PFSK-1 (cell line): ENCODE data around the gene CD72.

ENCODE experiments used
- FOXP2 ChIP-seq: optimal IDR thresholded peaks from 2 replicates; pipeline ENCODE3; 2011; ENCODE audit warnings: borderline replicate concordance, control low read depth, inconsistent platforms; ENCODE audit not compliant: insufficient read depth; ENCODE audit errors: extremely low read length, extremely low read depth
- POLR2AphosphoS5 ChIP-seq: IDR thresholded peaks from 2 replicates; pipeline ENCODE4 v1.6.1; 2012; ENCODE audit warnings: low read depth, mild to moderate bottlenecking, control low read depth, low read length, moderate library complexity
- SIN3A ChIP-seq: IDR thresholded peaks from 2 replicates; pipeline ENCODE4 v1.6.1; 2012; ENCODE audit warnings: mild to moderate bottlenecking, low read length, moderate library complexity, borderline replicate concordance; ENCODE audit not compliant: insufficient read depth
- TAF1 ChIP-seq: IDR thresholded peaks from 2 replicates; pipeline ENCODE4 v1.6.1; 2012; ENCODE audit warnings: low read length, control low read depth, borderline replicate concordance; ENCODE audit not compliant: insufficient read depth
- TF ChIP-seq, protein P1 (sequence below), 2 experiments: IDR thresholded peaks; 2 replicates each; pipeline versions ENCODE4 v1.6.1 to v1.8.0; 2011 to 2012; ENCODE audit warnings: low read depth in 2 of 2, low read length in 2 of 2, control low read depth in 1 of 2, inconsistent platforms in 1 of 2, mild to moderate bottlenecking in 1 of 2, moderate library complexity in 1 of 2; ENCODE audit not compliant: insufficient read depth in 1 of 2

The CD72 gene

DNA sequence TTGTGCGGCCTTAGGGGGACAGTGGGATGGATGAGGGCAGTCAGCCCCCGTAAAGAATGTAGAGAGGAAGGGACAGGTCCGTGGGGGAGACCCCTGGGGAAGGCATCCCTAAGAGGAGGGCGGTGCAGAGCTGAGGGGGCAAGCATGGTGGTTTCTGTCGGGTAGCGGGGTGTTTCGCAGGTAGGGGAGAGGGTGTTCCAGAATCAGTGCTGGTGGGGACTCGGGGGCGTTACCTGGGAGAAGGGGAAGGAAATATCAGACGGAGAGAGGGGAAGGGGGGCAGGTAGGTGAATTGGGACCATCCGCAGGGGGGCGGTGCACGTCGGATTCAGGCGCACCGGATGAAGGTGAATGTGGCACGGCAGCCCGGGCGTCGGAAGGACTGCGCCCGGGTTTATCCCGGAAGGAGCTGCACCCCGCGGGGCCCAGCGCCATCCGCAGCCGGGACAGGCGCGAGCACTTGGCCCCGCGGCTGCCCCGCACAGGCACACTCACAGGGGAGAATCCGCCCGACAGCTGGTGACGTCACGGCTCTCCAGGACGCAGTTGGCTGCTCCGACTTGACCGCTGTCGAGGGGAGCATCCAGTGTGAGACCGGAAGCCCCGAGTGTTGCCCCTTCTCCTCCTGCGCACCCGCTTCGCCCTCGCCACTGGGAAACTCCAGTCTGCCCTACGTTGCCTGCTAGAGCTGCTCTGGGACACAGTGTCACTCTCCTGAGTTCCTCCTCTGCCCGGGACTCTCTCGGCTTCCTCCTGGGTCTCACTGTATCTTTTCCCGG is 1.3 kb downstream of the CD72 start:
- TF ChIP-seq TAF1 (no peak), SIN3A (no peak), POLR2AphosphoS5 (no peak), FOXP2 (no peak)
- TF ChIP-seq, protein P1, sequence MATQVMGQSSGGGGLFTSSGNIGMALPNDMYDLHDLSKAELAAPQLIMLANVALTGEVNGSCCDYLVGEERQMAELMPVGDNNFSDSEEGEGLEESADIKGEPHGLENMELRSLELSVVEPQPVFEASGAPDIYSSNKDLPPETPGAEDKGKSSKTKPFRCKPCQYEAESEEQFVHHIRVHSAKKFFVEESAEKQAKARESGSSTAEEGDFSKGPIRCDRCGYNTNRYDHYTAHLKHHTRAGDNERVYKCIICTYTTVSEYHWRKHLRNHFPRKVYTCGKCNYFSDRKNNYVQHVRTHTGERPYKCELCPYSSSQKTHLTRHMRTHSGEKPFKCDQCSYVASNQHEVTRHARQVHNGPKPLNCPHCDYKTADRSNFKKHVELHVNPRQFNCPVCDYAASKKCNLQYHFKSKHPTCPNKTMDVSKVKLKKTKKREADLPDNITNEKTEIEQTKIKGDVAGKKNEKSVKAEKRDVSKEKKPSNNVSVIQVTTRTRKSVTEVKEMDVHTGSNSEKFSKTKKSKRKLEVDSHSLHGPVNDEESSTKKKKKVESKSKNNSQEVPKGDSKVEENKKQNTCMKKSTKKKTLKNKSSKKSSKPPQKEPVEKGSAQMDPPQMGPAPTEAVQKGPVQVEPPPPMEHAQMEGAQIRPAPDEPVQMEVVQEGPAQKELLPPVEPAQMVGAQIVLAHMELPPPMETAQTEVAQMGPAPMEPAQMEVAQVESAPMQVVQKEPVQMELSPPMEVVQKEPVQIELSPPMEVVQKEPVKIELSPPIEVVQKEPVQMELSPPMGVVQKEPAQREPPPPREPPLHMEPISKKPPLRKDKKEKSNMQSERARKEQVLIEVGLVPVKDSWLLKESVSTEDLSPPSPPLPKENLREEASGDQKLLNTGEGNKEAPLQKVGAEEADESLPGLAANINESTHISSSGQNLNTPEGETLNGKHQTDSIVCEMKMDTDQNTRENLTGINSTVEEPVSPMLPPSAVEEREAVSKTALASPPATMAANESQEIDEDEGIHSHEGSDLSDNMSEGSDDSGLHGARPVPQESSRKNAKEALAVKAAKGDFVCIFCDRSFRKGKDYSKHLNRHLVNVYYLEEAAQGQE (IDR thresholded peaks at IDR 0.05; ENCODE audit: insufficient read depth in 1 of 2, low read depth in 2 of 2, low read length in 2 of 2): no peak

DNA sequence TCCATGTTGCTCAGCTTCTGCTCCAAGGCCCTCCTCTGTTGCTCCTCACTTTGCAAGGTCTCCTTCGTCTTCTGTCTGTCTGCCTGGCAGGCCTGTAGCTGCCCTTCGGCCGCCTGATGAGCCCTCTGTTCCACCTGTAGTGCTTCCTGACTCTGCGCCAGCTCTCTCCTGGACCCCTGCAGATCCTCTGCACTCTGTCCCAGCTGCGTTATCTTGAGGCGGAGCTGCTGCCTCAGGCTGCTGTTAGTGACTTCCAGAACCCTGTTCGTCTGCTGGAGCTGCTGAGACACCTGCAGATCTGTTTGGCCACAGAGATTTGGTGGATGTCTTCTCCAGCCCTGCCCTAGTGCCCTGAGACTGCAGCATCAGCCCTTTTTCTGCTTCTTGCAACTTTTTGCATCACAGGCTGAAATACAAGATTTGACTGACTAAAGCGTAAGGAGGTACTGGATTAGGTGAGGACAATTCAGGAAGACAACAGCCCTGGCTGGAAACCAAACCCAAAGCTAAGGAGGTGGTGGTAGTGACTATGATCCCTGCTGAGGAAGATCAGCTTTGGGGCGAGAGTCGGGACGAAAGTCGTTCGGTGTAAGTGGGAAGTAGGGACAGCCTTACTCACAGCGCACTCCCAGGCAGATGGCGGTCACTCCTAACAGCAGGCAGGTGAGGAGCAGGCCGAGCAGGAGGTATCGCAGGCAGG is 2.1 kb downstream of the CD72 start:
- TF ChIP-seq, protein P1 (IDR thresholded peaks at IDR 0.05; ENCODE audit: insufficient read depth in 1 of 2, low read depth in 2 of 2, low read length in 2 of 2): no peak
- no peak for TF ChIP-seq POLR2AphosphoS5
- TF ChIP-seq FOXP2: no peak
- TF ChIP-seq TAF1: no peak
- TF ChIP-seq SIN3A: no peak

DNA sequence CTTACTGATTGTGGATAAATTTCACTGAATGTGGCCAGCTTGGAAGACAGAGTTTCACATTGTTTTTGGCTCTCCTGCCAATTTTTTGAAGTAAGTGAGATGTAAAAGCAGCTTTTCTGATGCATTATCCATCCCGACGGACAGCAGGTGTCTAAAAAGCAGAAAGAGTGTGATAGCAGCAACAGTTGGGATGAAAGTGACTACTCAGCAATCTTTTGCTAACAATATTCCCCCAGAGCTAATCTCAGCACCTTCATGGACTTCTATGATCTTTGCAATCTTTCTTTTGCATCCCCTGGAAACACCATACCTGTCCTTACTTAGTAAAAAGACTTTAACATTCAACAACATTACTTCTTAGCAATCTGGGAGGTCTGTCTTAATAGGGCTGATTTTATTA is 5.4 kb downstream of the CD72 start:
- no peak for TF ChIP-seq FOXP2
- TF ChIP-seq SIN3A: no peak
- no peak for TF ChIP-seq POLR2AphosphoS5
- TF ChIP-seq, protein P1 (IDR thresholded peaks at IDR 0.05; ENCODE audit: insufficient read depth in 1 of 2, low read depth in 2 of 2, low read length in 2 of 2): no peak
- no peak for TF ChIP-seq TAF1

DNA sequence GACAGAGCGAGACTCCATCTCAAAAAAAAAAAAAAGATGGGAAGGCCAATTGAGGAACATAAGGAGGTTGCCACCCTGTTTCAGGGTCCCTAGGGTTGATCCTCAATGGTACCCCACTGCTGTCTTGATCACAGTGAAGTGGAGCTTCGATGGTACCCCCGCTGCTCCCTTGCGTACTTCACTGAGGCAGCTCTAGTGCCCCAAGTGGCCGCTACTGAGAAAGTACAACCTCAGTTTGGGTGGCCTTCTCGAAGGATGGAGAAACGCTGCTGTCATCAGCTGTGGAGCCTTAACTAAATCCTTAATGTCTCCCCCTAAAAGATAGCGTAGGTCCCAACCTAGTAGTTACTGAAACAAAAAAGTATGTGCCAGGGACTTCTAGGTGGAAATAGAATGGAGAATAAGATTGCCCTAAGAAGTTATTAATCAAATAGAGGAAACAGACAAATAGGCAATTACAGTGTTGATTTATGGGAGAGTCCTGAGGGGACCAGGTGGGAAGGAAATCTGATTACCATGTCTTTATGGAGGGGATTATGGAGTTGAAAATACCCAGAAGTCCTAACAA is 6.9 kb downstream of the CD72 start:
- TF ChIP-seq, protein P1 (IDR thresholded peaks at IDR 0.05; ENCODE audit: insufficient read depth in 1 of 2, low read depth in 2 of 2, low read length in 2 of 2): no peak
- no peak for TF ChIP-seq TAF1
- no peak for TF ChIP-seq SIN3A
- TF ChIP-seq POLR2AphosphoS5: no peak
- TF ChIP-seq FOXP2: no peak
